HG03095 (cell line): Measurements from ENCODE around the gene PRKACA.
"Not testable (repeated sequence)": the region's sequence is repeated elsewhere in the genome, so short reads cannot be mapped to it uniquely, and the experiment has no call there.

ENCODE experiments used
- ATAC-seq: cut with Tn5 transposase; IDR thresholded peaks from one replicate; pipeline ENCODE4 v1.9.1; 2021; ENCODE audit warnings: moderate library complexity; ENCODE audit not compliant: unreplicated experiment

The PRKACA gene

DNA sequence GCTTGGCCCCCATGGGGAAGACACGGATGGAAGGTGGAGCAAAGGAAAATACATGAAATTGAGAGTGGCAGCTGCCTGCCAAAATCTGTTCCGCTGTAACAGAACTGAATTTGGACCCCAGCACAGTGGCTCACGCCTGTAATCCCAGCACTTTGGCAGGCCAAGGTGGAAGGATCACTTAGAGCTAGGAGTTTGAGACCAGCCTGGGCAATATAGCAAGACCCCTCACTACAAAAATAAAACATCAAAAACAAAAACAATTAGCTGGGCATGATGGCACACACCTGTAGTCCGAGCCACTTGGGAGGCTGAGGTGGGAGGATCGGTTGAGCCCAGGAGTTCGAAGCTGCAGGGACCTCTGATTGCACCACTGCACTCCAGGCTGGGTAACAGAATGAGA, 65.1 kb downstream of the PRKACA start:
- ATAC-seq, result no peak

DNA sequence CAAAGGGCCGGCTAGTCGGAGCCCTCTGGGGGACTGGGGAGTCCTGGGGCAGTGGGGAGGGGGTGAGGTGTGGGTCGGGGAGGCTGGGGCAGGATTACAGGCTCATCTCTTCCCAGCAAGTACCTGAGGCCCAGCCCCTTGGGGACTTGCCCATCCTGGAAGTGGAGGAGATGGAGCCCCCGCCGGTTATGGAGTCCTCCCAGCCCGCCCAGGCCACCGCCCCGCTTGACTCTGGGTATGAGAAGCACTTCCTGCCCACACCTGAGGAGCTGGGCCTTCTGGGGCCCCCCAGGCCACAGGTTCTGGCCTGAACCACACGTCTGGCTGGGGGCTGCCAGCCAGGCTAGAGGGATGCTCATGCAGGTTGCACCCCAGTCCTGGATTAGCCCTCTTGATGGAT, 65.6 kb downstream of the PRKACA start:
- no peak for ATAC-seq

DNA sequence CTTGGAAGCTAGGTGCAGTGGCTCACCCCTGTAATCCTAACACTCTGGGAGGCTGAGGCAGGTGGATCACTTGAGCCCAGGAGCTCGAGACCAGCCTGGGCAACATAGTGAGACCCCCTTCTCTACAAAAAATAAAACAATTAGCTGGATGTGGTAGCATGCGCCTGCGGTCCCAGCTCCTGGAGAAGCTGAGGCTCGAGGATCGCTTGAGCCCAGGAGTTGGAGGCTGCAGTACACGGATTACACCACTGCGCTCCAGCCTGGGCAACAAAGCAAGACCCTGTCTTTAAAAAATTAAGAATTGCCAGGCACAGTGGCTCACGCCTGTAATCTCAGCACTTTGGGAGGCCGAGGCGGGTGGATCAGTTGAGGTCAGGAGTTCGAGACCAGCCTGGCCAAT, 66.6 kb downstream of the PRKACA start:
- not testable (repeated sequence) for ATAC-seq

DNA sequence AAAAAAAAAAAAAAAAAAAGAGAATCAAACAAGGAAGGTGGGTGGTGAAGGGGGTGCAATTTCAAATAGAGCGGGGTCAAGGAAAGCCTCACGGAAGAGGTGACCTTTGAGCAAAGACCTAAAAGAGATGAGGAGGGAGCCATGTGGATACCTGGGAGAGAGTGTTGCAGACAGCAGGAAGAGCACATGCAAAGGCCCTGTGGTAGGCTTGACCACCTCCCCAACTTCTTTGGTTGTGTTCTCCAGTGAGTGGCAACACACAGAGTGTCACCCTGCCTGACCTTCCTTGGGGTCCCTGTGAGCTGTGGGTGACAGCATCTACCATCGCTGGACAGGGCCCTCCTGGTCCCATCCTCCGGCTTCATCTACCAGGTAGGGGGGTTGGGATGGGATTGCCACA, 67.0 kb downstream of the PRKACA start:
- ATAC-seq, result no peak

DNA sequence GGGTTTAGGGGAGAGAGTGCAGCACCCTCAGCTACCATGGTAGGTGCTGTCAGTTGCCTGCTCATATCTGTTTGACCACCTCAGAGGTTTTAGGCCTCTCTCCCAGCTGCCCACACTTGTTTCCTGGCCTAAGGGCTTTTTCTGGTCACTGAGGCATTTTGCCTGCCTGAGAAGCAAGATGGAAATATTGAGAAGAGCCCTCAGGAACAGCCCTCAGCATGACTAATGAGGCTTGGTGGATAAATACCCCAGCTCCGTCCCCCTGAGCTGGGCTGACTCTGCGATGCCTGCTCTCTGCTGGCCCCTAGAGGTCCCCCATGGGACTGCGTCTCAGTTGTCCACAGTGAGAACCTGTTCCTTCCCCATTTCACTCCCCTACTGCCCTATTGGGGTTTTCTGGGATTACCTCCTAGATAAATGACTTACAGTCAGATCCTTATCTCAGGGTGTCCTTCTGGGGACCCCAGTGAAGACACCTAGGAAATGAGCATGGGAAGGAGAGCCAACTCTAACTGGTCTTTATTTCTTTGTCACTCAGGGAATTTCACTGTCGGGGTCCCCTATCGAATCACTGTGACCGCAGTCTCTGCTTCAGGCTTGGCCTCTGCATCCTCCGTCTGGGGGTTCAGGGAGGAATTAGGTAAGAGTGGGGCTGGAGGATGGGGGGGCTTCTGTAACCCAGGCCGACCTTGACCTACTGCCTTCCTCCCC, 69.0 kb downstream of the PRKACA start:
- no peak for ATAC-seq

DNA sequence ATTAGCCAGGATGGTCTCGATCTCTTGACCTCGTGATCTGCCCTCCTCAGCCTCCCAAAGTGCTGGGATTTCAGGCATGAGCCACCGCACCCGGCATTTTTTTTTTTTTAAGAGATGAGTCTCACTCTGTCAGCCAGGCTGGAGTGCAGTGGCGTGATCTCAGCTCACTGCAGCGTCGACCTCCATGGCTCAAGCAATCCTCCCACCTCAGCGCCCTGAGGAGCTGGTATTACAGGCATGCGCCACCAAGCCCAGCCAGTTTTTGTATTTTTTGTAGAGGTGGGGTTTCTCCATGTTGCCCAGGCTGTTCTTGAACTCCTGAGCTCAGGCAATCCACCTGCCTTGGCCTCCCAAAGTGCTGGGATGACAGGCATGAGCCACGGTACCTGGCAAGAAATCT, 69.7 kb downstream of the PRKACA start:
- not testable (repeated sequence) for ATAC-seq

DNA sequence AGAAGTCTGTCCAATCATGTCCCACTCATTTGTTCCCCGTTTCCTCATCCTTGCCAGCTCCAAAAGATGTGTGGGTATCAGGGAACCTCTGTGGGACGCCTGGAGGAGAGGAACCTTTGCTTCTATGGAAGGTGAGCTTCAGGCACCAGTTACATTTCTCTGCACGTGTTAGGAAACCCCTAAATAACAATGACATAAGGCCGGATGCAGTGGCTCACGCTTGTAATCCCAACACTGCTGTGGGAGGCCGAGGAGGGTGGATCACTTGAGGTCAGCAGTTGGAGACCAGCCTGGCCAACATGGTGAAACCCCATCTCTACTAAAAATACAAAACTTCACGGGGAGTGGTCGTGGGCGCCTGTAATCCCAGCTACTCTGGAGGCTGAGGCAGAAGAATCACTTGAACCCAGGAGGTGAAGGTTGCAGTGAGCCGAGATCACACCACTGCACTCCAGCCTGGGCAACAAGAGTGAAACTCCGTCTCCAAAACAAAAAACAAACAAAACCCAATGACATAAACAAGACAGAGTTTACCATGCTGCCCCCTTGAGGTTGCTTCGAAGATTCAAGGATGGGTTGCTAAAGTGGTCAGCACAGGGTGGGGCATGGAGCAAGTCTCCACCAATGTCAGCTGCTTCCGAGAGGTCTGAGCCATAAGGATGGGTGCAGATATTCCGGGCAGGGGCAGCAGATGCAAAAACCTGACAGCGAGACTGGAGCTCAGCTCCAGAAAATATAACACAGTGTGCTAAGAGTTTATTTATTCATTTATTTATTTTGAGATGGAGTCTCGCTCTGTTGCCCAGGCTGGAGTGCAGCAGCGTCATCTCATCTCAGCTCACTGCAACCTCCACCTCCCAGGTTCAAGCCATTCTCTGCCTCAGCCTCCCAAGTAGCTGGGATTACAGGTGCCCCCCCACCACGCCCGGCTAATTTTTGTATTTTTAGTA, 74.6 kb downstream of the PRKACA start:
- ATAC-seq, result not testable (repeated sequence)
